HG02623 (cell line): Measurements from ENCODE around the gene PRXL2B.
A peak's percentile ranks its signal among the peaks of the same experiment; 100 is the strongest.
"Not testable (repeated sequence)": the region's sequence is repeated elsewhere in the genome, so short reads cannot be mapped to it uniquely, and the experiment has no call there.

Experiments used
- ATAC-seq: cut with Tn5 transposase; IDR thresholded peaks from one replicate; pipeline ENCODE4 v1.9.1; 2021; ENCODE audit warnings: moderate library complexity; ENCODE audit not compliant: unreplicated experiment

The PRXL2B gene

DNA sequence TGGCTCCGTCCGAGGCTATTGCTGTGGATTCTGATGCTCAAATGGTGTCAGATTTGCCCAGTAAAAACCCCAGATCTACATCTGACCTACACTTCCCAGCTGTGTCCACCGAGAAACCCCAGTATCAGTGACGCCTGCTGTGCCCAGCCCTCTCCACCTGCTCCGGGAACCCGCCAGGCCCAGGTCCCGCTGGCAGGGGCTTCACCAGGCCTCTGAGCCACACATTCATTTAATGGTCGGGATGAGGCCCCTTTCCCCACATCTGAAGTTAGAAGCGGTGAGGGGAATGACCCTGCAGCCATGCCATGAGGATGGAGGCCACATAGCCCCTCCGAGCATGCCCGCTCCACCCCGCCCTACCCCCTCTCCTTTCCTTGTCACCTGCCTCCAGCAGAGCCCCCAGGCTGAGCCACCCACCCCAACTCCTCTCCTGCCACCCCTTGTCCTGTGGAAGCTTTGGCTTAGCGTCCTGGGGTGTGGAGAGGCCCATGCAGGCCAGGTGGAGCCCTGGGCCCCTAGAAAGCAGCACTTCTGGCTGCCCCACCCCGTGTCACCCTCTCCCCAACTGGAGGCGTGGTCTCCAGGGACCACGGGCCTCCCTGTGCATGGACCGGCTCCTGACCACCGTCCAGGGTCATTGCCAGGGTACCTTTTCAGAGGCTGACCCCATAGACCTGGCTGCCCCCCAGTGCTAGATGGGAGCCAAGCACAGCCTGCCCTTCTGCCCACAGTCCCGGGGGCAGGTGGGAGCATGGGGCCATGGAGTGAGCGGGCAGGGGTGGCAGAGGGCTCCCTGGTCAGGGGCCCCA, 22.4 kb upstream of the PRXL2B start:
- ATAC-seq = no peak

DNA sequence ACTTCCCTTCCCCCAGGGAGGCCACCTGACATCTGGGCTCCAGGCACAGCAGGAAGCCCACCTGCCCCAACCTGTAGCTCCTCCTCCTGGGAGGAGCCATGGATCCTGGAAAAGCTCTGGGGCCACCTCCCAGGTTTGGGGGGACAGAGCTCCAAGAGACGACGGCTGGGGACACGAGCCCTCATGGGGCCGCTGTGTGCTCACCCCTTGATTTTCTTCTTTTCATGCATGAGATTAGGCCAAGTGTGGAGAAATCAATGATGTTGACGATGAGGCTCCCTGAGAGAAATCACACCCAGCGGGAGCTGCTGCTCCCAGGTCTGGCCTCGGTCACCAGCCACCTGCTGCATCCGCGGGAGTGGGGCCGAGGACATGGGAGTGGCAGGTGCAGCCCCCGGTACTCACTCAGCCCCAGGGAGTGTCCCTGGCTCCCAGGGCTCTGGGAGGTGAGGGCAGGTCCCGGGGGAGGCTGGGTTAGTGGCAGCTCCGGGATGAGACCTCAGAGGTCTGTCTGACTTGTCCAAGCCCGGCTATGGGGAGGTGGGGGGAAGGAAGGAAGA, 21.7 kb upstream of the PRXL2B start:
- ATAC-seq = no peak

DNA sequence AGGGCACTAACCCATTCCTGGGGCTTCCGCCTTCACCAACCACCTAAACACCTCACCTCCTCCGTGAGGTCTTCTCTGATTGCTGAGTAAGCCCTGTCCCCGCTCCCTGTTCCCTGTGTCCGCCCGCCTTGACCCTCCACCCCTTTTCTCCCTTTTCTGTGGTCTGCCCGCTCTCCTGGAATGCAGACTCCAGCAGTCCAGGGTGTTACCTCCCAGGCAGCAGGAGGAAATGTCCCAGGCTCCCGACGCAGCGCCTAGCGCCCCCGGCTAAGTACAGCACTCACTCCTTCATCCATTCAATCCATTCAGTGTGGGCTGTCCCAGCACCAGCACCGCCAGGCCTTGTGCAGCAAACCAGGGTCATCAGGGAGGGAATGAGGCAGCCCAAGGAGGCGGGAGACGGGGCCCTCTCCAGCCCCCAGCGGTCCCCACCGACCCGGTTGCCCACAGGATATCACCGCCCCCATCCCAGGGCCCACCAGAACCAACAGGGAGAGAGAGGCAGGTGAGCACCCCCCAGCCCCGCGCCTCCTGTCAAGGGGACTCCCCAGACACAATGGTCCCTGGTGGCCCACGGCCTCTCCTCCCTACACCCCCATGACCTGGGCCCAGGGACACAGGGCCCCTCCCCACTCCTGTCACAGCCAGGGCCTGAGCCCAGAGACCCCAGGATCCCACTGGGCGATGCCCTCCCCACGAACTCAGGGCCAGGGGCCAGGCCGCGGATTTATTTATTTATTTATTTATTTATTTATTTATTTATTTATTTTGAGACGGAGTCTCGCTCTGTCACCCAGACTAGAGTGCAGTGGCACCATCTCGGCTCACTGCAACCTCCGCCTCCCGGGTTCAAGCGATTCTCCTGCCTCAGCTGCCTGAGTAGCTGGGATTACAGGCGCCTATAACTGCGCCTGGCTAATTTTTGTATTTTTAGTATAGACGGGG, 20.2 kb upstream of the PRXL2B start:
- no peak for ATAC-seq

DNA sequence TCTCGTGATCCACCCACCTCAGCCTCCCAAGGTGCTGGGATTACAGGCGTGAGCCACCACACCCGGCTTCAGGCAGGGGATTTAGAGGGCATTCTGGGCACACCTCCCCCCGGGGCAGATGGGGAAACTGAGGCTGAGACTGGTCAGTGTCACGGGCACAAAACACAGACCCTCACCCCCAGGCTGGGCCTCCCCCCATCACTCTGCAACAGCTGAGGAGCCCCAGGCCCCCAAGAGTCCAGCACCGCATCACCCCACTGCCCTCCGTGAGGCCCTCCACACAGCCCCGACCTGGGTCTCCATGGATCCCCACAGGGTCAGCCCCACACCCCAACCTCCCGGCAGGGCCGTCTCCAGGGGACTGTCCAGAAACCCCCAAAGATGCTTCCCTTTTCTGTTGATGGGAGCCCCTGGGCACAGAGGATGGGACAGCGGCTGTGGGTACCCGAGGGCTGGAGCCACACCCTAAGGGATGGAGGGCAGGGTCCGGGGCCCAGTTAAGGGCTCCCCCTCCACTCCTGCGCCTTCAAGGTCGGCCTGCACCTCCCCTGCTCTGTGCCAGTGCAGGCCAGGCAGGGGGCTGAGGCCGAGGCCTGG, 19.4 kb upstream of the PRXL2B start:
- no peak for ATAC-seq

DNA sequence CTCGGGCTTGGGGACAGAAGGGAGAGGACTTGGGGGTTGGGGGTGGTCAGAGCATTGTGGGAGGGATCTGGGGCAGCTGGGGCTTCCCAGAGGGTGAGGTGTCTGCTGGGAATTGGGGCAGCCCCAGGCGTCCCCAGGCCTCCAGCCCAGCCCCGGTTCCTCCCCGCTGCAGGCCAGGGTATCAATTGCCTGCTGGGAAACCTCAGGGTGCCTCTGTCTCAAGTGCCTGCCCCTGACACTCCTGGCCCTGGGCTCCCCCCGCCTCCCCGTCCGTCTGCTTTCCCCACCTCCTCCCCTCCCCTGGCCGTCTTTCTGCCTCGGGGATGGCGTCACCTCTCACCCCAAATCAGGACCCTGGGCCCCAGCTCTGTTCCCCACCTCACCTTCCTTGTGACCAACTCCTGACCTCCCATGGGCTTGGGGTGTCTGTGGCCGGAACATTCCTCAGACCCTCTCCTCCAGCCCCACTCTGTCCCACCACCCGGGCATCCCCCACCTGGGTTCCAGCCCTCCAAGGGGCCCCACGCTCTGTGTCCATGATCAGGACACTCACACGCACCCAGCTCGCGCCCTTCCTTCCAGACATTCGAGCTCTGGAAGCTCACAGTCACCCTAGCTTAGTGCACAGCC, 18.3 kb upstream of the PRXL2B start:
- not testable (repeated sequence) for ATAC-seq

DNA sequence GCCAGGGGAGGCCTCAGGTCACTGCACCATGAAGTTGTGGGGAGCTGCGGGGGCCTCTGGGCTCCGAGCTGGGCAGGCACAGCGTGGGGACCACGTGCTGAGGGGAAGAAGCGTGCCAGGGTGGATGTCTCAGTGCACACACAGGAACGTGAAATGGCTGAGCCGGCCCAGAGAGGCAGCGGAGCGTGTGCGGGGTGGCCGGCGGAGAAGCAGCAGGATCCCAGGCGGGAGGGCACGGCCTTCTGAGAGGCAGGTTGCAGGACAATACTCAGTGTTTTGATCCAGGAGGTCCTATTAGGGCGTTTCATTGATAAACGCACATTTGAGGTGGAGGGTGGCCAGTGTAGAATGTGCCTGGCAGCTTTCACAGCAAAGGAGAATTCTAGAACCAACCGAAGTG, 17.5 kb upstream of the PRXL2B start:
- ATAC-seq = no peak

DNA sequence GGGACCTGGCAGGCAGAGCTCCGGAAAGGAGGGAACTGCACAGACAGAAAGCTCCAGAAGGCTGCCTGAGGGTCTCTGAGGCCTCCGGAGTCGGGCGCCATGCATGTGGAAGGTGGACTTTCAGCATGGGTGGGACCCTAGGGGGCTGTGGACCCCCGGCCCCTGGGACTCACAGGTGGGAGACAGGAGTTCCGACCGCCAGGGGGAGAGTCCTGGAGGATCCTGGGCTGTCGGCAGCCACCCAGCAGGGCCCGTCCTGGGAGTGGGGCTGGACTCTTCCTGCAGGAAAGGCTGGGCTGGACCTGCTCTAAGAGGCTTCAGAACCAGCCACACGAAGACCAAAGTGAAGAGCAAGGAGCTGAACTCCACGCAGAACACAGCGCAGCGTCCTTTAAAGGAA, 16.9 kb upstream of the PRXL2B start:
- ATAC-seq = not testable (repeated sequence)

DNA sequence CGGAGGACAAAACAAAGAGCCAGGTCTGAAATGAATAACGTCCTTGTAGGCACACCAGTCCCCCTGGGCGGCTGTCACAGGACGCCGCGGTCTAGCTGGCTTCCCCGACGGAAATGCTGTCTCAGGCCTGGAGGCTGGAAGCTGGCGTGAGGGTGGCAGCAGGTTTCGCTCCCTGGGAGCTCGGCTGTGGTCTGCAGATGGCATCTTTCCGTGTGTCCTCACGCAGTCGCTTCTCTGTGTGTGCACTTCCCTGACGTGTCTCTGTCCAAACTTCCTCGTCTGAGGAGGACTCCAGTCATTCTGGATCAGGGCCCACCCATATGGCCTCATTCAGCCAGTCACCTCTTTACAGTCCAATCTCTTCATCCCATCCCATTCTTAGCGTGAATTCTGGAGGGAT, 16.2 kb upstream of the PRXL2B start:
- ATAC-seq = no peak

DNA sequence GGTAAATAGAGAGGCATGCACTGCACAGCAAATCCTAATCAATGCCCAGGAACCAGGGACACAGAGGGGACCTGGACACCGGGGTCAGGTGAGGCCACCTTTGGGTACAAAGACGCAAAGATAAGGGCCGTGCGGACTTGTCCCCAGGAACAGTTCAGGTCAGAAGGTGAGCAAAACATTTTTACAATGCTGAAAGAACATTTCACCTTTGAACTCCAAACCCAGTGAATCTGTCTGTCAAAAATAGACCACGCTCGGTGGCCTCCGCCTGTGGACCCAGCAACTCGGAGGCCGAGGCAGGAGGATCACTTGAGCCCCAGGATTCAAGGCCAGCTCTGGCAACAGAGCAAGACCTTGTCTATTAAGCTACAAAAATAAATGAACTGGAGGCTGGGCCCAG, 15.2 kb upstream of the PRXL2B start:
- no peak for ATAC-seq

DNA sequence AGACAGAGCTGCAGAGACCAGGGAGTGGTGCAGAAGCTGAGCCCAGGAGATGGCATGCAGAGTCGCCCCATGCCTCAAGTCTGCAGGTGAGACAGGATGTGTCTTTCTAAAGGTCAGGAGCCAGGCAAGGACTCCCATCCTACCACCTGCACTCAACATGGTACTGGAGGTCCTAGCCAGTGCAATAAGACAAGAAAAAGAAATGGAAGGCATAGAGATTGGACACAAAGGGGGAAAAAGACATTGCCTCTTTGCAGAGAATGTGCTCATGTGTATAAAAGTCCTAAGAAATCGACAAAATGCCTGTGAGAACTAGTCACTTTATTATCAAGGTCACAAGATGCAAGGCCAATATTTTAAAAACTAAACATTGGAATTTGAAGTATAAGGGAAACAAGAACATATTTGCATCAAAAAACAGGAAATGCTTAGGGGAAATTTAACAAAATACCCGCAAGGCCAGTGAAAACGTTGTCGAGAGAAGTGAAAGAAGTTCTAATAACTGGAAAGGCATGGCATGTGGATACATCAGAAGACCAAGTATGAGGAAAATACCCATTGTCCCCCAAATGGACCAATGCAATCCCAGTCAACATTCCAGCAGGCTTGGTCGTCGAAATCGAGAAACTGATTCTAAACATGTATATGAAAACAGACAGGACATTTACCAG, 13.2 kb upstream of the PRXL2B start:
- ATAC-seq = no peak

DNA sequence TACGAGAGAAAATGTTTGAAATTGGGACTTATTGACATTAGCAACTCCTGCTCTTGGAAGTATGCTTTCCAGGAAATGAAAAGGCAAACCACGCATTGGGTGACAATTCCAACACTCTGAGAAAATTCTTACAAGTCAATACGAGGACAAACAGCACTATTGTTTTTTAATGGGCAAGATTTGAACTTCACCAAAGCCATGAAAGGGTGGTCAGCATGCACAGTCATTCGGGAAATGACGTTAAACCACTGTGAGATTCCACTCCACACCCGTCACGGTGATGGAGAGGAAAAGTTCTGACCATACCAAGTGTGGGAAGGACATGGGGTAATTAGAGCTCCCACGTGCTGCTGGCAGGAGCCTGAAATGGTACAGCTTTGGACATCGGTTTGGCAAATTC, 12.2 kb upstream of the PRXL2B start:
- no peak for ATAC-seq

DNA sequence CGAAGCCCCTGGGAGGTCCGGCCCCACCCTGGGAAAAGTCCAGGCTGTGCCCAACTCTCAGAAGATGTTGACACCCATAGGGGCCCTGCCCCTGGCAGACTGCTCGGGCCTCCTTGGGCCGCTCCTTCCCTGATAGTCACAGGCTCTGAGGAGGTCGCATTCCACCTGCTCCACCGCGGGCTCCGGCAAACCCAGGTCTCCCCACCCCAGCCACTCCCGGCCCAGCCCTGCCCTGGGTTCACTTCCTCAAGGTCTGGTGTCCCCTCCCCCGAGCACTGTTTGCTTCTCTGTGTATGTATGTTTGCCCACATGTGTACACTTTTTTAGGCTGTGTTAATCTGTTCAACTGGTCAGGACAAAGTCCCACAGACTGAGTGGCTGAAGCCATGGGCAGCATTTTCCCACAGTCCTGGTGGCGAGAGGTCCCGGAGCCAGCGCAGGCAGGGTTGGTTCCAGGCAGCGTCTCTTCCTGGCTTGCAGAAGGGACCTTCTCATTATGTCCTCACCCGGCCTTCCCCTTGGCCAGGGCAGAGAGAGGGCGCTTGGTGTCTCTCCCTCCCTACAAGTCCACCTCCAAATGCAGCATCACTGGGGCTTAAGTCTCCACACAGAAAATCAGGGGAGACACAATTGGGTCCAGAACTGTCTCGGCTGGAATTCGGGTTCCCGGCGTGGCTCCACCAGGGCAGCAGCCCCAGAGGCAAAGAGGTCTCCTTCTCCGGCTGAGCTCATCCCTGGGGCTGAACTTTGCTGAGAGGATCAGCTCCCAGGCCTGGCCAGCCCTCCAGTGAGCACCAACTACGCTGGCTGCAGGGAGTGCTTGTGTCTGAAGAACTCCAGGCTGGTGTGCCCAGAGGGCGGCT, 10.5 kb upstream of the PRXL2B start:
- ATAC-seq = no peak

DNA sequence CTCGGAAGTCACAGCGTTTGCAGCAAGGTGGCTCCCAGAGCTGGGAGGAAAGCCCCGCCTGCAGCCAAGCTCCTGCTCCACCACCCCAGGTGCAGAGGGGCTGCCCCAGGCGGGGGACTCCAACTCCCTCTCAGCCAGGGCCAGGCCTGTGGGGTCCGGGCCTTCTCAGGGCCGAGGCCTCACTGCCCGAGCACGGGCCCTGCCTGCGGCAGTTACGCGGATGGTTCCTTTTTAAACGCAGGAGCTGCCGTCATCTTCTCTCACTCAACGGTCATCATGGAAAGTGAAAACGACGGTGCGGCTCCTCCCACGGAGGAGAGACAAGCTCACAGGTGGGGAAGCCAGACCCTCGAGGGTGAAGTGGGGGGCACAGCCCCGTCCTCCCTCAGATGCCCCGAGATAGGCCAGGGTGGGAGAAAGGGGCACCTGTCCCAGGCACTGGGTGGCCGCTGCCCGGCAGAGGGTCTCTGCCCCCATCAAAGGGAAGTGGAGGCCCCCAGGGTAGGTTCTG, 9.0 kb upstream of the PRXL2B start:
- ATAC-seq = peak; percentile 31

DNA sequence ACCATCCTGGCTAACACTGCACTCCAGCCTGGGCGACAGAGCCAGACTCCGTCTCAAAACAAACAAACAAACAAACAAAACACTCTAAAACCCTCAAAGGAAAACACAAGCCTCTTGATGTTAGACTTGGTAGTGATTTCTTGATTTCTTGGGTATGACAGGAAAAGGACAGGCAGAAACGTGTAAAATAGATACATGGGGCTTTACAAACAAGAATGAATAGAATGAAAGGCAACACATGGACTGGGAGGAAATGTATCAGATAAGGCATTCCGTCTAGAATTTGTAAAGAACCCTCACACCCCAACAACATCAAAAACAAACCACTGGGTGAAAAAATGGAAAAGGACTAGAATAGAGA, 7.8 kb upstream of the PRXL2B start:
- ATAC-seq = no peak

DNA sequence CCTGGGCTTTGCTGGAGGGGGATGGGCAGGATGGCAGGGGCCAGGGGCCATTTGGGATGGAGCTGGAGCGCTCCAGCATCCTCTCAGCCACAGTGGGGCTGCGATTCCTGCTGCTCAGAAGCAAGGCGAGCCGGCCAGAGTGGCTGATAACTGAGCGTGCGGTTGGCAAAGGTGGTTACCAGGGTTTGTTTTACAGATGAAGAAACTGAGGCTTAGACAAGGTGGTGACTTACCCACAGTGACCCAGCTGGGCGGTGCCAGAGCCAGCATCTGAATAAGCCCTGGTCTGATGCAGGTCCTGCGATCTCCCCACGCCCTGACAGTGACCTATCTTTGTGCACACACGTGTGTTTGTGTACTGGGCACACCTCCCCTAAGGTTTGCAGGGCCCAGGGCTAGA, 5.9 kb upstream of the PRXL2B start:
- ATAC-seq = no peak

DNA sequence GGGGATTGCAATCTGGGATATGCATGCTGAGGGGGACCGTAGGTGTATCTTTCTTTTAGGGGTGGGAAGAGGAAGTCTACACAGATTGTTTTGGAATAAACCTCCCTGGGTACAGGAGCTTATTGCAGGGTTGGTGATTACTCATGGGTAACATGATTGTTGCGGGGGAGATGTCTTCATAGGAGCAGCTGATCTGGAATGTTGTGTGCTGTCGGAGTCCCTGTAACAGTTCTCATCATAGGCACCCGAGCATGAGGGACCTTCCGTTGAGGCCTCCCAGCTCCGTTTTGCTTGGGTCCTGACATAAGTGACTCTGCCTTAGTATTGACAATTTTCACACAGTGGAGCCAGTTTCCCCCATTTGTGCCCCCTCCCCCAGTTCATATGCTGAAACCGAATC, 4.2 kb upstream of the PRXL2B start:
- ATAC-seq = no peak

DNA sequence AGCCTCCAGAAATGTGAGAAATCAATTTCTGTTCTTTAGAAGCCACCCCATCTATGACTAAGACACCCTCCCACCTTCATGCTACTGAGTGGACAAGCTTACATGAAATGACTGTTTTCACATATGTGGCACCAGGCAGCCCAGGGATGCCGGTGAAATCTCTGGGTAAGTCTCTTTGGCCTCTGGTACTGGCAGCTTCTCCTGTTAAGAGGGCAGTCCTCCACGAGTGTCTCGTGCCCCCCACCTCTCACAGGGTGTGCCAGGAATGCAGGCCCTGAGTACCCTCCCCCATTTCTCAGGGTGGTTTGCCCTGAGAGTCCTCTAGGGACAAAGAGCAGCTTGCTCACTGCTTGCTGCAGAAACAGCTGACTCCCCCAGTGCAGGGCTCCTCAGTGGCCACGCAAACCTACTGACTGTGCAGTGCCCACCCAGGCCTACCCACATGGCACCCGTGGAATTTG, 3.2 kb upstream of the PRXL2B start:
- no peak for ATAC-seq

DNA sequence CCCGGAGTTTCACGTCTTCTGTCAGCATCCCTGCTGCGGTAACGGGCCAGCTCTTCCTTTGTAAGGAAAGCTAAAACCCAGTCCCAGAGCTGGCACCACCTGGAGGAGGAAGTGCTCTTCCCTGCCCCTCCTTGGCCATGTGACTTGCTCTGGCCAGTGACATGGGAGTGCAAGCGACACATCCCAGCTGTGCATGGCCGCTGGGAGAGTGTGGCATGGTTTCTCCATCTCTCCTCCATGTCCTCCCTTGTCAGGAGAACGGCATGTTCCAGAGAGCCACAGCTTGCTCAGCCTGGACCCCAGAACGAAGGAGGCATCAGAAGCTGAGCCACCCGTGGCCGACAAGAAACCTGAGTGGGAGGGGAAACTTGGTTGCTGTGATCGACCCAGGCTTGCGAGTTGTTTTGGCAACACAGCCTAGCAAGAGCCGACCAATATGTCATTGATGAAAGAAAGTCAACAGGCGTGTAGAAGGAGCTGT, 2.7 kb upstream of the PRXL2B start:
- ATAC-seq = no peak

DNA sequence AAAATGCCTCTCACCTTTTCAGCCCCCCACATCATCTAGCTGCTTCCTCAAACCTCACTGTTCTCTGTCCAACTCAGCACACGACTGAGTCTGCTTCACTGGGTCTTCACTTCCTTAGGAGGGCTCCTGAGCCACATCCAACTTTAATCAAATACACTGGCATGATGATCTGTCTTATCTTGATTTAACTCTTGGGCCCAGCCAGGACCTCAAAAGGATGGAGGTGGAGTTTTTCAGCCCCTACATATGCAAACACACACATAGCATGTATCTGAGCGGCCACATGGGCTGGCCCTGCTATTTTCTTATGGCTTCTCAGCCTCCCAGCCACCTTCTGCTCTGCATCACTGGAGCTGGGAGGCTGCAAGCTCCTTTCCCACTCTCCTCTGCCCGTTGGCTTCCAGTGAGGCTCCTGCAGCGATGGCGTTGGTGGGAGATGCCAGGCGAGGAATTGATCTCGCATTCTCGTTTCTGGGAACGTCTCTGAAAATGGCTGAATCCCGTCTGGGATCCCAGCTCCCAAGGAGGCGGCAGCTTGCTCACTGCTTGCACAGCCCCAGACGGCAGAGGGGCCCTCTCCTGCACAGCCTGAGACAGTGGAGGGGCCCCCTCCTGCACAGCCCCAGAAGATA, 1.8 kb upstream of the PRXL2B start:
- no peak for ATAC-seq
